Measurements from ENCODE around the gene CPNE5.

Gene CPNE5

DNA sequence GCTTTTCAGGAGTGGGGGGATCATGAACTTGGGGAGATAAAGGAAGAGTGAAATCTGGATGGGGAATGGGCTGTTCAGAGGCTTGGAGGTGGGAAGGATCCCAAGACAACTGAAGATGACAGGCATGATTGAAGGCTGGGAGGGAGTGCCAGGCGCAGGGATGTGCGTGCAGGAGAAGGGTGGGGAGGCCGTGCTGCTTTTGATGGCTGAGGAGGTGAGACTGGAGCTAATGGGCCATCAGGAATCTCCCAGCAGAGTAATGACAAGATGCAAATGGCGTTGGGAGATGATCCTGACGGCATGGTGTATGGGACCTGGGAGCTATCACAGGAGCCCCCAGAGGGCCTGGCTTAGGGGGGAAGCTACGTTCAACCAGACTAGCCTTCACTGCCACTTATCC lies 1.6 kb downstream of the CPNE5 start:
- Histone ChIP-seq H3K4me2 (ENCODE audit: low read length) (no peak overlapping the region), H3K27ac (ENCODE audit: low read length) (no peak overlapping the region), H3K27me3 (ENCODE audit: low read depth, low read length) (peaks cover 7% of the 10 kb centered on the region; the same call in 1 of the 2 replicates), H3K79me2 (ENCODE audit: low read length) (no peaks in the 10 kb centered on the region), H3K4me3 (ENCODE audit: low read length) (no peak overlapping the region), H3K36me3 (replicated peaks; ENCODE audit: low read depth, low read length) (no peaks in the 10 kb centered on the region), H2AFZ (ENCODE audit: low read depth, low read length) (no peak overlapping the region), H3K4me1 (ENCODE audit: low read length) (0 out of 2 replicates have a peak, but pooled peaks cover 3% of the 10 kb centered on the region), H4K20me1 (ENCODE audit: insufficient read depth, low read length) (no peaks in the 10 kb centered on the region), H3K9ac (ENCODE audit: low read length) (no peak overlapping the region), H3K9me3 (ENCODE audit: insufficient read depth, low read length) (no peaks in the 10 kb centered on the region)
- TF ChIP-seq EZH2phosphoT487 (IDR thresholded peaks at IDR 0.05; ENCODE audit: low read depth), result no peak
- TF ChIP-seq, protein P1, sequence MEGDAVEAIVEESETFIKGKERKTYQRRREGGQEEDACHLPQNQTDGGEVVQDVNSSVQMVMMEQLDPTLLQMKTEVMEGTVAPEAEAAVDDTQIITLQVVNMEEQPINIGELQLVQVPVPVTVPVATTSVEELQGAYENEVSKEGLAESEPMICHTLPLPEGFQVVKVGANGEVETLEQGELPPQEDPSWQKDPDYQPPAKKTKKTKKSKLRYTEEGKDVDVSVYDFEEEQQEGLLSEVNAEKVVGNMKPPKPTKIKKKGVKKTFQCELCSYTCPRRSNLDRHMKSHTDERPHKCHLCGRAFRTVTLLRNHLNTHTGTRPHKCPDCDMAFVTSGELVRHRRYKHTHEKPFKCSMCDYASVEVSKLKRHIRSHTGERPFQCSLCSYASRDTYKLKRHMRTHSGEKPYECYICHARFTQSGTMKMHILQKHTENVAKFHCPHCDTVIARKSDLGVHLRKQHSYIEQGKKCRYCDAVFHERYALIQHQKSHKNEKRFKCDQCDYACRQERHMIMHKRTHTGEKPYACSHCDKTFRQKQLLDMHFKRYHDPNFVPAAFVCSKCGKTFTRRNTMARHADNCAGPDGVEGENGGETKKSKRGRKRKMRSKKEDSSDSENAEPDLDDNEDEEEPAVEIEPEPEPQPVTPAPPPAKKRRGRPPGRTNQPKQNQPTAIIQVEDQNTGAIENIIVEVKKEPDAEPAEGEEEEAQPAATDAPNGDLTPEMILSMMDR (IDR thresholded peaks at IDR 0.05; ENCODE audit: low read depth, low read length), result no peak

DNA sequence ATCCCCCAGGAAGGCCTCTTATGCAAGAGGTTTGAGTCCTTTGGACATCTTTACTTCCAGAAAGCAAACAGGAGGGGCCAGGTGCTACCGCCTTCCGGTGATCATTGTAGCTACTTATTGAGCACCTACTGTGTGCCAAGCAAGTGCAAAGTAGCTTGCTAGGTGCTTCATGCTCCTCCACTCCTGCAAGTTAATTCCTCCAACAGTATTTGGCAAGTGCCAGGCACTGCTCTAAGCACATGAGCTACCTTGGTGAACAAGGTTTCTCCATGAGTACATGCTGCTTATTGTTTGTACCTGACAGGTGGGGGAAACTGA lies 2.3 kb downstream of the CPNE5 start:
- Histone ChIP-seq H3K9me3 (ENCODE audit: insufficient read depth, low read length) (no peaks in the 10 kb centered on the region), H3K27me3 (ENCODE audit: low read depth, low read length) (peaks cover 7% of the 10 kb centered on the region; the same call in 1 of the 2 replicates), H3K4me2 (ENCODE audit: low read length) (no peak overlapping the region), H3K79me2 (ENCODE audit: low read length) (no peaks in the 10 kb centered on the region), H3K36me3 (replicated peaks; ENCODE audit: low read depth, low read length) (no peaks in the 10 kb centered on the region), H3K4me3 (ENCODE audit: low read length) (no peak overlapping the region), H3K27ac (ENCODE audit: low read length) (no peak overlapping the region), H3K9ac (ENCODE audit: low read length) (no peak overlapping the region), H4K20me1 (ENCODE audit: insufficient read depth, low read length) (no peaks in the 10 kb centered on the region), H3K4me1 (ENCODE audit: low read length) (0 out of 2 replicates have a peak, but pooled peaks cover 3% of the 10 kb centered on the region), H2AFZ (ENCODE audit: low read depth, low read length) (no peak overlapping the region)
- no peak for TF ChIP-seq EZH2phosphoT487 (IDR thresholded peaks at IDR 0.05; ENCODE audit: low read depth)
- TF ChIP-seq, protein P1 (IDR thresholded peaks at IDR 0.05; ENCODE audit: low read depth, low read length), result no peak

DNA sequence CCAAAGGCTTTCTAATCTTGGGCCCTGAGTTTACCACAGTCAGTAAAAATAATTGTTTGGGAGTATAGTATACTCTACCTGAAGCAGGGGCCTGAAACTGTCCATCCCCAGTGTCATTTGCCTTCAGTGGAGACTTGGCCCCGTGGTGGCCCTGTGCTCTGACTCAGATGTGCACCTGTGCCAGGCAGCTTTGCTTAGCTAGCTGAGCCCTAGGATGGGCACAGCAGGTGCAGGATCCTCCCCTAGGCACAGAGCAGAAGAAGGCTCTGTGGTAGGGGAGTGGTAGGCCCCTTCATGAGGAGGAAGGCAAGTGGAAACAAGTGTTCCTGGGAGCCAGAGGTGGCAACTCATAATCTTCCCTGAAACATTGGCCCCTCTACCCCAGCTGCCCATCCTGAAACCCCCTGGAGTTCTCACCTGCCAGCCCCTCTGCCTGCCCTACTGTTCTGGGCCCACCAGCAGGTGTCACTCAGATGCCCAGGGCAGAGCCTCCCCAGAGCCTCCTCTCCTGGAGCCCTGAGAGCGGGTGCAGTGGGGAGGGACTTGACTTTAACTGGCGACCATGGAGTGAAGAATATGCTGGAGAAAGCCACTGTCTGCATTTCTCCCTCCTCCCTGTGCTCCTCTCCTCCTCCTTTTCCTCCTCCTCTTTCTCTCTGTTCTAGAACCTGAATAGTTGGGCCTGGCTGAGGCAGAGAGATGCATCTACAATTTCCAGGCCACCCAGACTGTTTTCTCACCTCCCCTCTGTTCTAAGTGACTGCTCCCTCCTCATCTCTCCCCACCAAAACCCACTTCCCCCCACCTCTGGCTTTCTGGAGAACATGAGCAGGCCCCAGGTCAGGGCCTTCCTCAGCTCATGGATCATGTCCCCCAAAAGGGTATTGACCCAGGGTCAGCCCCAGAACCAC lies 2.9 kb downstream of the CPNE5 start:
- Histone ChIP-seq H3K4me1 (ENCODE audit: low read length) (0 out of 2 replicates have a peak, but pooled peaks cover 3% of the 10 kb centered on the region), H2AFZ (ENCODE audit: low read depth, low read length) (no peak overlapping the region), H3K4me2 (ENCODE audit: low read length) (no peak overlapping the region), H3K4me3 (ENCODE audit: low read length) (no peak overlapping the region), H3K27ac (ENCODE audit: low read length) (no peak overlapping the region), H3K9me3 (ENCODE audit: insufficient read depth, low read length) (no peaks in the 10 kb centered on the region), H3K27me3 (ENCODE audit: low read depth, low read length) (peaks cover 7% of the 10 kb centered on the region; the same call in 1 of the 2 replicates), H4K20me1 (ENCODE audit: insufficient read depth, low read length) (no peaks in the 10 kb centered on the region), H3K9ac (ENCODE audit: low read length) (no peak overlapping the region), H3K36me3 (replicated peaks; ENCODE audit: low read depth, low read length) (no peaks in the 10 kb centered on the region), H3K79me2 (ENCODE audit: low read length) (no peaks in the 10 kb centered on the region)
- TF ChIP-seq EZH2phosphoT487 (IDR thresholded peaks at IDR 0.05; ENCODE audit: low read depth), result no peak
- TF ChIP-seq, protein P1 (IDR thresholded peaks at IDR 0.05; ENCODE audit: low read depth, low read length), result peak; percentile 39

DNA sequence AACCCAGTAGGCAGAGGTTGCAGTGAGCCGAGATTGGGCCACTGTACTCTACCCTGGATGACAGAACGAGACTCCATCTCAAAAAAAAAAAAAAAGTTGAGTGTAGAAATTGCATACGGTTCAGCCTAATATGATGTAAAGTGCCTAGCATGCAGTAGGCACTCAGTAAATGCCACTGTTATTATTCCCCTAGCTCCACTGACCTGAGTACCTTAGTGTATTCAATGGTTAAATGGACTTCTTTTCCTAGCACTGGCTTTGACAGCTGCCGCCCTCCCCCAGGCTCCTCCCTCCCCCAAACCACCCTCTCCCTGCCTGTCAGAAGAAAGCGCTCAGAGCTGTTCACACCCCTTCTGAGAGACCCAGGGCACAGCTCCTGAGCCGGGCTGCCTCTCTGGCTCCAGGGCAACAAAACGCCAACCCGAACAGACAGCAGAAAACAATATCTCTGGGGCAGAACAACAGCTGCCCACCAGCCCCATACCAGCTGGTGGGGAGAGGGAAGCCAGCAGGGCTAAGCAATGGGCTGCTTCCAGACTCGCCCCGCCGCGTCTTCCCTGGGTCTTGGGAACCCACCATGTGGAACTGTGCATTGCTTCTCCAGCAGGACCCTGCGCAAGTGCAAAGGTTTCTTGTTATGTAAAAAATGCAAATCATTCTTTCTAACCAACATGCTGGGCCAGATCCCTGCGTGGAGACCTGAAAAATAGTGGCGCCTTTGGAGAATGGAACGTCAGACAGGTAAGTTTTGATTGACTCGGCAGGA lies 4.5 kb downstream of the CPNE5 start:
- Histone ChIP-seq H3K9me3 (ENCODE audit: insufficient read depth, low read length) (no peaks in the 10 kb centered on the region), H3K79me2 (ENCODE audit: low read length) (no peaks in the 10 kb centered on the region), H3K4me1 (ENCODE audit: low read length) (no peaks in the 10 kb centered on the region), H3K27ac (ENCODE audit: low read length) (no peak overlapping the region), H3K4me3 (ENCODE audit: low read length) (no peak overlapping the region), H3K27me3 (ENCODE audit: low read depth, low read length) (peaks cover 7% of the 10 kb centered on the region; the same call in 1 of the 2 replicates), H2AFZ (ENCODE audit: low read depth, low read length) (no peak overlapping the region), H3K36me3 (replicated peaks; ENCODE audit: low read depth, low read length) (no peaks in the 10 kb centered on the region), H4K20me1 (ENCODE audit: insufficient read depth, low read length) (no peaks in the 10 kb centered on the region), H3K9ac (ENCODE audit: low read length) (no peak overlapping the region), H3K4me2 (ENCODE audit: low read length) (no peak overlapping the region)
- TF ChIP-seq, protein P1 (IDR thresholded peaks at IDR 0.05; ENCODE audit: low read depth, low read length), result no peak
- TF ChIP-seq EZH2phosphoT487 (IDR thresholded peaks at IDR 0.05; ENCODE audit: low read depth), result no peak

Measured in OCI-LY3 (cell line).